GM21526 (cell line): ENCODE data around the gene MANSC4.

Source experiments
- ATAC-seq: cut with Tn5 transposase; IDR thresholded peaks from one replicate; pipeline ENCODE4 v1.9.1; 2021; ENCODE audit warnings: moderate library complexity; ENCODE audit not compliant: unreplicated experiment, low FRiP score

The MANSC4 gene

DNA sequence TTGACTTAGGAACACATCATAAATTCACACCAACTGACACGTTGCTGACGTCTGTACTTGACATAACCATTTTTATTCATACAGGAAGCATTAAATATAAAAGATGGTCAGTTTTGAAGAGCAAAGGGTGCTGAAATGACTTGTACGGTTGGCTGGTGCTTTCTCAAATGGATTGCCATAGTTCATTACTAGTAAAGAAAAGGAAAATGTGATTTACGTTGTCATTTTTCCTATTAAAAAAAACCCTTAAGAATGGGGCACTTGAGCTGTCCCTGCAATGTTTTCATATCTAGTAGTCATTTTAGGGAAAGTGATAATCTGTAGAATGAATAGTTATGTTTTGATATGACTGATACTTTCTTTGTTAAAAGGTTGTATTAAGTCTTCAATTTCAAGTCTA is 22.5 kb upstream of the MANSC4 start:
- ATAC-seq: no peak

GRCh38 chr12:27801630-27802029 is 21.6 kb upstream of the MANSC4 start:
- ATAC-seq: no peak

- no peak for ATAC-seq
These were observed 20.8 kb upstream of the MANSC4 start for GRCh38 chr12:27800819-27801218.

DNA sequence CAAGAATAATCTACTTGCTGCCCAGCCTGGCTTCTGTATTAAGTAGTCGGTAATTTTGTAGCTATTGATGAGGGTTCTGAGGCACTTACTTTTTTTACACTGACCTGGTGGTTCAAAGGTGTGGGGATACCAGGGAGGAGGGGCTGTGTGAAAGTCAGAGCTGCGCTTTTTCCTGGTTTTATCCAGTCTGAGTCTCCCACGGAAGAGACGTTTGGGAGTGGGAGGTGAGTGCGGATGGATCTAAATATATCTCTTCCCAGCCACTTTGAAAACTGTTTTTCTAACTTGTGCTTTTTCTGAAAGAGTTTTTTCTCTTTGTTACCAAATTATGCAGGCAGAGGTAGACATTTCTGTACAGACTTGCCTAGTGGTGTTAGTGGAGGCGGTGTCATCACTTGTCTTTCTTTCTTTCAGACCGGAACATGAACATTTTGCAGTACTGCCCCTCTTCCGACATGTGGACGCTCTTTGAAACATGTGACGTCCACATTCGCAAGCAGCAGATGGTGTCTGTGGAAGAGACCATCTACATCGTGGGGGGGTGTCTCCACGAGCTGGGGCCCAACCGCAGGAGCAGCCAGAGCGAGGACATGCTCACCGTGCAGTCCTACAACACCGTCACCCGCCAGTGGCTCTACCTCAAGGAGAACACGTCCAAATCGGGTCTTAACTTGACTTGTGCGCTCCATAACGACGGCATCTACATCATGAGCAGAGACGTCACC is 17.4 kb upstream of the MANSC4 start:
- ATAC-seq: no peak

DNA sequence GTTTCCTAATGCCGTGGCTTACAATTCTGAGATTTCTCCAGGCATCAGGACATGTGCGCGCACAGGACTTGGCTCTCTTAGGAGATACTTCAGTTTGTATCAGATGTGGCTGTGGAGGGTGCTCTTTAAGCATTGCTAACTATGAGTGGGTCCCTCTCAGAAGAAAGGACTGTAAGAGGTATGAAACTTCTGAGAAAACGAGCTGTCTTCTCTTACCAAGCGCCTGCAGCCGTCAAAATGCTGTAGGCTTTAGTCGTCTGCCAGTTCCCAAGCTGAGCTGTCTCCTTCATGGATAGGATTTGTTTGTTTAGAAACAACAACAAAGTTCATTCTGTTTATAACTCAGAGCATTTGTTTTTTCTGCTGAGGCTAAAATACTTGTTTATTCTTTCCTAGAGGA is 16.1 kb upstream of the MANSC4 start:
- no peak for ATAC-seq

- ATAC-seq: no peak
These were observed 15.0 kb upstream of the MANSC4 start for GRCh38 chr12:27794818-27795584.

- no peak for ATAC-seq
These were observed 10.1 kb upstream of the MANSC4 start for GRCh38 chr12:27790179-27790578.

GRCh38 chr12:27787559-27787958 is 7.5 kb upstream of the MANSC4 start:
- ATAC-seq: no peak

- ATAC-seq: no peak
These were observed 6.0 kb upstream of the MANSC4 start for GRCh38 chr12:27785882-27786570.

- ATAC-seq: no peak
These were observed 2.4 kb upstream of the MANSC4 start for GRCh38 chr12:27782481-27782880.

DNA sequence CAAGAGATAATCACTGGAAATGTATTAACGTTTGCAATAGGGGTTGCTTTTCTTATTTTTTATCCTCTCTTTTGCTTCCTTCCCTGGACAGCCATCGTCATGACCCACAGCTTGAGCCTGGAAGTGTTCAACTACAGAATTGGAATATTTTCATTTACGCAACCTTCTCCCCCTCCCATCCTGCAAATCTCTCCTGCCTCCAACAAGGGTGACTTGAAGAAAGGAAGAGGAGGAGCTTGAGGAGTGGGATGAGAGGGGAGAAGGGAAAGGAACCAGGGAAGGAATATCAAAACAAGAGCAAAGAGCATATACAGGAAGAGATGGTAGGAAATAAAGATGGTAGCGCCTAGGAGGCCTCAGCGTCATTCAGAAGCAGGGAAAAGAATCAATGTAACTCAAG is 1.6 kb upstream of the MANSC4 start:
- ATAC-seq: no peak

DNA sequence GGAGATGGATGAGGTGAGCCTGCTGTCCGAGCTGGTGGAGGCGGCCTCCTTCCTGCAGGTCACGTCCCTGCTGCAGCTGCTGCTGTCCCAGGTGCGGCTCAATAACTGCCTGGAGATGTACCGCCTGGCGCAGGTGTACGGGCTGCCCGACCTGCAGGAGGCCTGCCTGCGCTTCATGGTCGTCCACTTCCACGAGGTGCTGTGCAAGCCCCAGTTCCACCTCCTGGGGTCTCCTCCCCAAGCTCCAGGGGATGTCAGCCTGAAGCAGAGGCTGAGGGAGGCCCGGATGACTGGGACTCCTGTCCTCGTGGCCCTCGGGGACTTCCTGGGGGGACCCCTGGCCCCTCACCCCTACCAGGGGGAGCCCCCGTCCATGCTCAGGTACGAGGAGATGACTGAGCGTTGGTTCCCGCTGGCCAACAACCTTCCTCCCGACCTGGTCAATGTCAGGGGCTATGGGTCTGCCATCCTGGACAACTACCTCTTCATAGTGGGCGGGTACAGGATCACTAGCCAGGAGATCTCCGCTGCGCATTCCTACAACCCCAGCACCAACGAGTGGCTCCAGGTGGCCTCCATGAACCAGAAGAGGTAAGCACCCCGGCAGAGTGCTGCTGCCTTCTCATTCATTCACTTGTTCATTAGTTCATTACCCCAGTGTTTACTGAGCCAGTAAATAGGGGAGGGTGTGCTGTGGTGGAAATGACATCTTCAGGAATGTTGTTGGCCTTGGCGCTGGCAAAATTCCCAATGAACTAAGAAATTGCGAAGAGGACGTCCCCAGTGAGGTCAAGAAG is 774 bp upstream of the MANSC4 start:
- peak; percentile 48 for ATAC-seq

DNA sequence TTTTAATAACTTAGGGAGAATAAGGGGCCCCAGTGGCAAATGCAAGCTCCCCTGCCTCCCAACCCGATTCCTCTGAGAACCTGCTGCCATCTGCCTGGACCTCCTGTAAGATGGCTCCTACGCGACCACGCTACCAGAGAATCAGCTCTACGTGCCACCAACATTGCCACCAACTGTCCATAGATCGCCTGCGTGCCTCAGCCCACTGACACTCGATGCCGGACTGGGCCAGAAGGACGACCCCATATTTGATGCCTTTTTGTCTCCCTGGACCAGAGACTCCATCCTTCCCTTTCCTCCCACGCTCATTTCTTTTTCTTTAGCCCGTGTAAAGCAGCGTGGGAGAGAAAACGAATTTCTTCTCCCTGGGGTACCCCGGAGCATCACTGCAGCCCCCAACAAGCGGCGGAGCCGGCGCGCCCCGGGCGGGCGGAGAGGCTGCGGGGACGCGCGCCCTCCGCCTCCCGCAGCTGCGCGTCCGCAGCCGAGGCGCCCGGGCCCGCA is 568 bp downstream of the MANSC4 start:
- ATAC-seq: peak; percentile 15

- ATAC-seq: no peak
These were observed 1.8 kb downstream of the MANSC4 start for GRCh38 chr12:27778206-27778605.

DNA sequence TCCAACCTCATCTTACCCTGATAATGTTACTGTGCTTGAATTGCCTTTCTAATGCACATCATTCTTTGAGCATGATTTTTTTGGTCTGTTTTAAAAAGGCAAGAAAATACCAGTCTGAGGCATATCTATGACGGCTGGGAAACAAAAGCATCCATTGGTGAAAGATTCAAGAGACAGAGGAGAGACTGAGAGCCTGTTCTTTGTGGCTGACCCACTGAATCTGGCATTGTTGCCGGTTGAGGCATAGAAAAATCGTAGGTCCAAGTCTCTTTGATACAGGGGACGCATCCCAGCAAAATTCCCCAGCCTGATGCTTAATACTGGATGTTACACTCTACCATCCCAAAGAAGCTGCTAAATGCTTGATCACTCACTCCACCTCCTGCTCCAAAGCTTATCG is 2.9 kb downstream of the MANSC4 start:
- ATAC-seq: no peak

- no peak for ATAC-seq
These were observed 7.5 kb downstream of the MANSC4 start for GRCh38 chr12:27772328-27773049.

- ATAC-seq: no peak
These were observed 8.3 kb downstream of the MANSC4 start for GRCh38 chr12:27771481-27772327.

DNA sequence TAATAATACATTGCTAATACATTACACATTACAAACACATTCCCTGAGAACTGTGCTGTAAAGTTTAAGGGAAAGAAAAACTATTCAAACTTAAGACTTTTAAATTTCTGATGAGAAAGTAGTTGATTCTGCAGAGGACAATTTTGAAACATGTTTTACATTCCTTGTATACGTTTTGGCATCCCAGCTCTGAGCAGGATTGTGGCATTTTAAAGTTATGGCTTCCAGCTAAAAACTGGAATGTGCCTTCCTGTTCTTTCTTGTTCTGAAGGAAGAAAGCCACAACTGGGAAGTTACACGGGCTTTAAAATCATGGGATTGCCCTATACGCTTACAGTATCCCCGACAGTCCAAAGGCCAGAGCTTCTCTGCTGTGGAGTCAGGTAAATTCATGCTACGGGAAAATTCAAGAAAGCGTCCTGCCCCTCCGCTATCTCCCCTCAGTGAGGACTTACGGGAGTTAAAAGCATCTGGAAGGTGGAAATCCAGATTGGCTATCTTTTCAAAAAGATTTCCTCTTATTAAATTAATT is 10.8 kb downstream of the MANSC4 start:
- no peak for ATAC-seq

DNA sequence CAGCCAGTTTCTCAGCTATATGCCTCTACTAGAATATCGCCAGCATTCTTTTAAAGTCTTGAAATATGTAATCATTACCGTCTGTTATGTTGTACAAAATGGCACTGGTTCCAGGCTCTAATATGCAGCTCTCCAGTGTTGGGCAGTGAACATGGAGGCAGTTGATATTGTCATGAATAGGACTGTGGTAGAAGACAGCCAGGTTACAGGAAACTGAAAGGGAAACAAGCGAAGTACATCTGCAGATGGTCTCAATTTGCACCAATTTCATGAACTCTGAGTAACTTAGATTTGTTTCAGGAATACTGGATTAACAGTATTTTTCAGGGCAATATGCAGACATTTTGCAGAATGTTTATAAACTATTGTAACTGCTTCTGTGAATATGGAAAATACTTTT is 13.4 kb downstream of the MANSC4 start:
- peak; percentile 74 for ATAC-seq
